ENCODE data around the gene FKBP8. TPM values are rescaled to one million over a fixed set of nuclear protein-coding genes. Genes with fewer than 3 reads are reported as not detected.

Gene FKBP8
- total and polyA plus RNA-seq, 8 donors: 87.8 to 819 (median 223) TPM

GRCh38 chr19:18504886-18505610 lies 38.3 kb downstream of the FKBP8 start:
- H3K4me3 ChIP-seq: no peak overlapping the region
- H3K27ac ChIP-seq: peak overlapping the region in 3 of 5 donors; percentile 36 to 75 (median 54)
- H3K9me3 ChIP-seq: no peaks in the 10 kb centered on the region
- 55 to 77% (median 69%) methylated on average over 6 to 8 of the region's 8 CpGs for WGBS, 5 donors
- no peak for DNase-seq
- H3K27me3 ChIP-seq: no peaks in the 10 kb centered on the region
- intact Hi-C loops (cut with DNase I; ENCODE audit: low total_unique reads): no loop called here
- H3K36me3 ChIP-seq: no peaks in the 10 kb centered on the region
- H3K4me1 ChIP-seq: peaks cover 89 to 100% (median 100%) of the 10 kb centered on the region in 4 donors
- no peak for TF ChIP-seq EP300 (IDR thresholded peaks at IDR 0.05)
- TF ChIP-seq POLR2AphosphoS5 (IDR thresholded peaks at IDR 0.05): no peak
- TF ChIP-seq, protein P1, sequence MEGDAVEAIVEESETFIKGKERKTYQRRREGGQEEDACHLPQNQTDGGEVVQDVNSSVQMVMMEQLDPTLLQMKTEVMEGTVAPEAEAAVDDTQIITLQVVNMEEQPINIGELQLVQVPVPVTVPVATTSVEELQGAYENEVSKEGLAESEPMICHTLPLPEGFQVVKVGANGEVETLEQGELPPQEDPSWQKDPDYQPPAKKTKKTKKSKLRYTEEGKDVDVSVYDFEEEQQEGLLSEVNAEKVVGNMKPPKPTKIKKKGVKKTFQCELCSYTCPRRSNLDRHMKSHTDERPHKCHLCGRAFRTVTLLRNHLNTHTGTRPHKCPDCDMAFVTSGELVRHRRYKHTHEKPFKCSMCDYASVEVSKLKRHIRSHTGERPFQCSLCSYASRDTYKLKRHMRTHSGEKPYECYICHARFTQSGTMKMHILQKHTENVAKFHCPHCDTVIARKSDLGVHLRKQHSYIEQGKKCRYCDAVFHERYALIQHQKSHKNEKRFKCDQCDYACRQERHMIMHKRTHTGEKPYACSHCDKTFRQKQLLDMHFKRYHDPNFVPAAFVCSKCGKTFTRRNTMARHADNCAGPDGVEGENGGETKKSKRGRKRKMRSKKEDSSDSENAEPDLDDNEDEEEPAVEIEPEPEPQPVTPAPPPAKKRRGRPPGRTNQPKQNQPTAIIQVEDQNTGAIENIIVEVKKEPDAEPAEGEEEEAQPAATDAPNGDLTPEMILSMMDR (IDR thresholded peaks at IDR 0.05): no peak
- no peak for TF ChIP-seq POLR2A (IDR thresholded peaks at IDR 0.05)

DNA sequence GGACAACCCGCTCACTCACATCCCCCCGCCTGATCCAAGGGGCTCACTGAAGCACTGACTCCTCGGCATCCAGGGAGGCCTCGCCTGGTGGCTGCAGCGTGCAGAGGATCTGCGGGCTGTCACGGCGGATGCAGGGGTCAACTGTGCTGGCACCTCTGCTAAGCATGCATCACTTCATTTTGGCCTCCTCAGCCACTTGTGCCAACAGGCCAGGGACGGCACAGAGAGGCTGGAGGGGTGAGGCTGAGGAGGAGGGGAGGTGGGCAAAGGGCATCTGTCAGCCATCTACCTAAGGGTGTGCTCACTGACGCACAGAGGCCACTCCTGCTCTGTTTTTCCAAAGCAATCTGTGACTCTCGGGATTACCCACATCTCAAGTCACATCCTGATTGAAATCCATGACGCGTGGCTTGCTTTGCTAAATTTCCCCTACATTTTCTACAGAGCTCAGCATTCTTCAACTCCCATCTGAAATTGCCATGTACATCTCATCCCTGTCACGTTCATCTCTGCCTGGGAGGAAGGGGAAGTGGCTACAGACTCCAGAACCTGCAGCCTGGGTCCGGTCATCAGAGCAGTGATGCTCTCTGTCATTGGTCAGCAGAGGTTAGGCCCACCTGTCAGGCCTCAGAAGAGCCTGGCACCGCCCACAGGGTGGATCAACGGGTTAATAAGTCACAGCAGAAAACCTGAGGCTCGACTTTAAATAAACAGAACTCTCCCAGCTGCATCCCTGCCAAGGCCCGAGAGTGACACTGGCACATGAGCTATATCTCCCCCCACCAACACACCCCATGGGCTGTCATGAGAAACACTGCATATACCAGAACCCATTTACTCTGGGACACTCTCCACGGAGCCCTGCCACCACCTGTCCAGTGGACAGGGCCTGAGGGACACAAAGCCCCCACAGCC lies 39.1 kb downstream of the FKBP8 start:
- H3K4me3 ChIP-seq: no peak overlapping the region
- no peaks in the 10 kb centered on the region for H3K36me3 ChIP-seq
- H3K9me3 ChIP-seq: no peaks in the 10 kb centered on the region
- DNase-seq: peak; percentile 51 to 70
- H3K27me3 ChIP-seq: no peaks in the 10 kb centered on the region
- WGBS, 5 donors: 52 to 66% (median 53%) methylated on average over 13 to 20 of the region's 20 CpGs
- H3K4me1 ChIP-seq: peaks cover 89 to 100% (median 100%) of the 10 kb centered on the region in 4 donors
- intact Hi-C loops (cut with DNase I; ENCODE audit: low total_unique reads): no loop called here
- H3K27ac ChIP-seq: peak overlapping the region in 4 of 5 donors; percentile 52 to 75 (median 71)
- TF ChIP-seq EP300 (IDR thresholded peaks at IDR 0.05) (no peak), POLR2A (IDR thresholded peaks at IDR 0.05) (no peak), POLR2AphosphoS5 (IDR thresholded peaks at IDR 0.05) (no peak)
- TF ChIP-seq, protein P1 (IDR thresholded peaks at IDR 0.05): no peak

GRCh38 chr19:18503337-18503970 lies 39.9 kb downstream of the FKBP8 start:
- Histone ChIP-seq H3K27me3 (no peaks in the 10 kb centered on the region), H3K4me1 (peaks cover 94 to 100% (median 100%) of the 10 kb centered on the region in 4 donors), H3K36me3 (no peaks in the 10 kb centered on the region), H3K27ac (peak overlapping the region in 4 of 5 donors; percentile 52 to 75 (median 71)), H3K4me3 (no peak overlapping the region), H3K9me3 (no peaks in the 10 kb centered on the region)
- WGBS, 5 donors: 73 to 87% (median 77%) methylated on average over 10 to 15 of the region's 15 CpGs
- intact Hi-C loops (cut with DNase I; ENCODE audit: low total_unique reads): no loop called here
- DNase-seq: no peak
- TF ChIP-seq POLR2A (IDR thresholded peaks at IDR 0.05) (no peak), POLR2AphosphoS5 (IDR thresholded peaks at IDR 0.05) (no peak), EP300 (IDR thresholded peaks at IDR 0.05) (no peak)
- TF ChIP-seq, protein P1 (IDR thresholded peaks at IDR 0.05): no peak
